ENCODE measurements around the gene PIP4P1. TPM values are rescaled to one million over a fixed set of nuclear protein-coding genes. Genes with fewer than 3 reads are reported as not detected.

PIP4P1 gene
- total and polyA plus RNA-seq, 2 experiments from 2014 or later, result 20.9 to 26.4 TPM

- no peak for TF ChIP-seq ZNF462 (CRISPR knock-in tag; IDR thresholded peaks at IDR 0.05)
Measured at GRCh38 chr14:20482382-20482781, 21.1 kb upstream of the PIP4P1 start (continued).

- H3K4me1 Mint-ChIP-seq, result peaks cover 10% of the 10 kb centered on the region
- Histone ChIP-seq H3K4me3 (no peak overlapping the region), H3K4me2 (no peak overlapping the region)
Measured at GRCh38 chr14:20478894-20479293, 17.7 kb upstream of the PIP4P1 start.

More at GRCh38 chr14:20478894-20479293, 17.7 kb upstream of the PIP4P1 start:
- Mint-ChIP-seq H3K27me3 (ENCODE audit: insufficient read depth, low read depth, poor library complexity) (no peaks in the 10 kb centered on the region), H3K9me3 (no peaks in the 10 kb centered on the region), H3K27ac (no peak overlapping the region), H3K4me3 (no peak overlapping the region), H3K36me3 (ENCODE audit: low read depth) (peaks cover 45% of the 10 kb centered on the region)
- H3F3A ChIP-seq (replicated peaks; ENCODE audit: low read depth), result peaks cover 9% of the 10 kb centered on the region; the same call in 1 of the 2 replicates
- DNase-seq (ENCODE audit: low spot score) (no peak), ATAC-seq (no peak)
- peaks cover 38% of the 10 kb centered on the region for H3K36me3 ChIP-seq (ENCODE audit: insufficient read depth)
- H2AFZ ChIP-seq, result no peak overlapping the region
- peaks cover 13% of the 10 kb centered on the region for H3K4me1 ChIP-seq (ENCODE audit: insufficient read depth)
- no peaks in the 10 kb centered on the region for H3K27me3 ChIP-seq (ENCODE audit: insufficient read depth)
- H4K20me1 ChIP-seq (replicated peaks; ENCODE audit: insufficient read depth), result no peaks in the 10 kb centered on the region; the same call in 1 of the 2 replicates
- no peak for TF ChIP-seq CREB1 (CRISPR knock-in tag; IDR thresholded peaks at IDR 0.05; ENCODE audit: low read depth)
- TF ChIP-seq CTCF (conservative IDR thresholded peaks at IDR 0.05; ENCODE audit: low read depth in 2 of 2), result no peak
- TF ChIP-seq ZNF114 (CRISPR knock-in tag; IDR thresholded peaks at IDR 0.05), result no peak
- no peaks in the 10 kb centered on the region for H3K9me2 ChIP-seq (ENCODE audit: insufficient read depth)
- H3K27ac ChIP-seq (ENCODE audit: low read depth), result no peak overlapping the region
- no peaks in the 10 kb centered on the region for H3K79me2 ChIP-seq (replicated peaks; ENCODE audit: insufficient read depth)

All from GM23338 (cell line).